ENCODE data around the gene MYRF. TPM values are rescaled to one million over a fixed set of nuclear protein-coding genes. Genes with fewer than 3 reads are reported as not detected.

MYRF gene
- total and polyA plus RNA-seq, 2 donors (not counting 3 experiments of a cell fraction or from before 2014, with no cell fraction given) = 0.82 to 0.98 TPM

GRCh38 chr11:61730240-61730994 lies 22.0 kb upstream of the MYRF start:
- intact Hi-C loops (cut with micrococcal nuclease) (no loop called here), dilution Hi-C loops (cut with MboI; ENCODE audit: extremely low pct_ligation_motif_present, low sequenced_read_pairs) (no loop called here)
- Histone ChIP-seq H3K4me1 (ENCODE audit: control insufficient read depth, extremely low read depth, insufficient read depth, low read length) (no peaks in the 10 kb centered on the region), H3K27ac (ENCODE audit: insufficient read depth, low read depth, low read length) (no peak overlapping the region), H2AFZ (ENCODE audit: low read depth, low read length) (no peak overlapping the region), H4K20me1 (replicated peaks; ENCODE audit: control insufficient read depth, extremely low read depth, insufficient read depth, low read length) (no peaks in the 10 kb centered on the region), H3K27me3 (ENCODE audit: control insufficient read depth in 2 of 2, insufficient read depth in 2 of 2, low read length in 2 of 2) (no peaks in the 10 kb centered on the region), H3K4me2 (ENCODE audit: insufficient read depth, low read length) (no peak overlapping the region), H3K4me3 (replicated peaks in 1 of 3; ENCODE audit: insufficient read depth in 1 of 3, low read depth in 1 of 3, low read length in 3 of 3) (no peak overlapping the region), H3K36me3 (ENCODE audit: control insufficient read depth in 2 of 2, extremely low read depth in 1 of 2, insufficient read depth in 2 of 2, low read length in 2 of 2) (no peaks in the 10 kb centered on the region), H3K9me3 (replicated peaks; ENCODE audit: control insufficient read depth, insufficient read depth, low read length) (no peaks in the 10 kb centered on the region), H3K9me1 (replicated peaks; ENCODE audit: control insufficient read depth, extremely low read depth, insufficient read depth, low read length) (no peaks in the 10 kb centered on the region), H3K79me2 (ENCODE audit: control insufficient read depth, insufficient read depth, low read length) (no peaks in the 10 kb centered on the region), H3K9ac (replicated peaks; ENCODE audit: extremely low read depth, insufficient read depth, low read length) (no peak overlapping the region)
- FAIRE-seq (no peak), DNase-seq (ENCODE audit: low read depth, low spot score) (no peak)
- BruUV-seq (replicated peaks) = no TSS peak
- ChIA-PET POLR2A (no interaction called here), CTCF (no interaction called here)
- TF ChIP-seq FOS (IDR thresholded peaks at IDR 0.05; ENCODE audit: borderline replicate concordance, insufficient read depth, low read length) = no peak
- TF ChIP-seq CTCF (IDR thresholded peaks at IDR 0.05; ENCODE audit: extremely low read depth in 1 of 2, insufficient read depth in 1 of 2, low read depth in 1 of 2, low read length in 2 of 2) = no peak
- no peak for TF ChIP-seq EZH2 (IDR thresholded peaks at IDR 0.05; ENCODE audit: borderline replicate concordance, low read depth, low read length, severe bottlenecking)
- TF ChIP-seq POLR2AphosphoS5 (IDR thresholded peaks at IDR 0.05; ENCODE audit: insufficient read depth, low read depth, low read length) = no peak
- TF ChIP-seq MYC (IDR thresholded peaks at IDR 0.05; ENCODE audit: low read depth, low read length) = no peak
- TF ChIP-seq GATA2 (IDR thresholded peaks at IDR 0.05; ENCODE audit: insufficient read depth, insufficient read length, low read depth, low read length) = no peak
- TF ChIP-seq JUN (IDR thresholded peaks at IDR 0.05; ENCODE audit: borderline replicate concordance, insufficient read depth, insufficient read length, low read depth) = no peak
- TF ChIP-seq MAX (IDR thresholded peaks at IDR 0.05; ENCODE audit: insufficient read depth, insufficient read length) = no peak
- TF ChIP-seq POLR2A (IDR thresholded peaks at IDR 0.05; ENCODE audit: low read depth, low read length) = no peak
